ENCODE data around the gene BBS9. TPM values are rescaled to one million over a fixed set of nuclear protein-coding genes. Genes with fewer than 3 reads are reported as not detected.
"Not testable (repeated sequence)": the region's sequence is repeated elsewhere in the genome, so short reads cannot be mapped to it uniquely, and the experiment has no call there.

Gene BBS9
- polyA plus RNA-seq (ENCODE audit: insufficient read length), result 15.2 TPM

DNA sequence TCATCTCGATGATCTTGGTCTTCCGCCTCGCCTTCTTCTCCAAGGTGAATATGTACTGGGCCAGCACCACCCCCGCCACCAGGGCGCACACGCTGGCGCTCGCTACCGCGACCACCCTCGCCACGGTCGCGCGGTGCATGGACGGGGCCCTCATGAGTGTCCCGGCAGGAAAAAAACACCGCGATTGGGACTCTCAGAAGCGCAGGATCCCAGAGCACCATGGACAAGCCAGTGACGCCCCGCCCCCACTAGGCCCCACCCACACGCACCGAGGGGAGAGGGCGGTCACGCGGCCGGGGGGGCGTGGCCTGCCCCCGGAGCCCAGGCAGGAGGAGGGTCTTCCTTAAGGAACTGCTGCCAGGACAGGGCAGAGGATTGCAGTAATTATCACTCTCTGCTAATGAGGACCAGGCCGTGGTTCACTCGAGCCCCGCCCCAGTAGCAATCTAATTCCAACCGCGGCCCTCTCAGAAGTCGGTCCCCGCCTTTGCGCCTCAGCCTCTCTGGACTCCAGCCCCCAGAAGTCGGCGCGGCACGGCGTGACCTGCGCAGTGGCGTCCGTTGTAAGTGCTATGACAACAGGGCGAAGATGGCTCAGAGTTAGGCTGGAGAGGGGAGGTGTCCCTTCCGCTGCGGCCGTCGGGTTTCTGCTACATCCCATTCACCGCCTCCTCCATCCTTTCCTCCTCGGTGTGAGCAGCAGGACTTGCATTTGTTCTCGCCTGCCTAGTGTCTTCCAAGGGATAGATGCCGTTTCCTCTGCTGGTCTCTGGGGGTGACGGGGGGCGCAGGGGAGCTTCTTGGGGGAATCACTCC is at the start of gene BBS9:
Gene BBS9 (plus strand): TSS at position 575 of the 816 bp plus-strand sequence. CDS start 16,689 bp downstream, outside the sequence.
- DNase-seq, result peak; percentile 95

DNA sequence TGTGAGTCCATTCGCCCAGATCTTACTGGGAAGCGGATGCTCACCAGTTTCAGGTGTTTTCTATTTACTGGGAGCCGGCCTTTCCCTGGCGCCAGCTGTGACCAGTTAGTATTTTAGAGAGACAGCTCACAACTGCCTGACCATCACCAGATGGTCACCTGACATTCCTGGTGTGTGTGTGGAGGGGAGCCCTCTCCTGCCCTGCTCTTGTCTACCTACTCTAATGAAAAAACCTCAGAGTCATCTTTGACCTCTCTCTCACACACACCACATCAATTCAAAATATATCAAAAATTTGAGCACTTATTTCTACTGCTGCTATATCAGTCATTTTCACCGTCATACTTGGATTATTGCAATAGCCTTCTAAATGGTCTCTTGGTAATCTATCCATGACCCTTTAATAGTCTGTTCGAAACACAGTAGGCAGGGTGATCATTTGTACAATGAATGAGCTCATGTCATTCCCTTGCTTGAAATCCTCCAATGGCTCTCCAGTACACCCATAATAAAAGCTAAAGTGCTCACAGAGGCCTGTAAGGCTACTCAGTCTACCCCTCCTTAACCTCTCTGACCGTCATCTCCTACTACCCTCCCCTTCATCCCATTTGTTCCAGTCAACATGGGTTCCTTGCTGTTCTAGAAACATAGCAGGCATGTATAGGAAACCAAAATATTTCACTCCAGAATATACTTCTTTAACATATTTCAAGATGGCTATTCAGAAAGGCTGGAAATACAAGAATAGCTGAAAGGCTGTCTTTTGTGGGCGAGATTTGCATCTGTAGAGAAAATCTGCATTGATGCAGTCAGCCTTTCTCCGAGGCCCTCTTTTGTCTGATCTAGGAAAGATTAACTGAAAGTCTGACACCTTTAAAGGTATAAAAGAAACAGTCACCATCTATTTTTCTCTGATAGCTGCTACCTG is 49.3 kb upstream of the BBS9 start:
- no peak for DNase-seq

DNA sequence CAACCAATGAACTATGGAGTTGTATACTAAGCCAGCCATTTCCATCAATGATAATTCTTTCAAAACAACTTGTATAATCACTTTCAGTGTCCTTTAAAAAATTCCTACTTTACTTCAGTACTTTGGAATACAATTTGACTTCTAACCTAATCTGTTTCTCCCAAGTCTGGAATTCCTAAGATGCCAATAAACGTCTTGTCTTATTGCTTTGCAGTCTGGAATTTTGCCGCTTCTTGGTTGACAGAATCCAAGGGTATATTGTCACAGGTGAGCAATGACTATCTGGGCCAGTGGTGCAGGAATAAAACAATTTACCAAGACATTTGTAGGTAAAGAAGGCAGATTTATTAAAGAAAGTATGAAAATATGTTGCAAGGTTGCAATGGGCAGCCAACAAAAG is 42.0 kb upstream of the BBS9 start:
- no peak for DNase-seq

DNA sequence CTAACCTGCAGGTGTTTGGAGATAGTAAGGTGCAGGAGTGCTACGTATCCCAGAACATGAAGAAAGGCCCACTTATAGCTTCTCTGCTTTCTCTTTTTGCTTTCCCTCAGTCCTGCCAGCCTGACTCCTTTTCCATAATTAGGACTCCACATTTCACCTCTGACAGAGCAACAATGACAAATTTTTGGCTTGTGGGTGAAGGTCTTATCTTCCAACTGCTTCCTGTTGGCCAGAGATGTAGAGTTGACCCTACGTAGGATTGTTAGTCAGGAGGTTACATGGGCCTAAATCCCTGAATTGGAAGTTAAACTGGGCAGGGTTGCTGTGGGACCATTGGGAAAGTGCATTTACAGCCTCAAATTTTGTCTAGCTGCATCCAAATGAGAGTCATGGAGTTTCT is 41.5 kb upstream of the BBS9 start:
- no peak for DNase-seq

DNA sequence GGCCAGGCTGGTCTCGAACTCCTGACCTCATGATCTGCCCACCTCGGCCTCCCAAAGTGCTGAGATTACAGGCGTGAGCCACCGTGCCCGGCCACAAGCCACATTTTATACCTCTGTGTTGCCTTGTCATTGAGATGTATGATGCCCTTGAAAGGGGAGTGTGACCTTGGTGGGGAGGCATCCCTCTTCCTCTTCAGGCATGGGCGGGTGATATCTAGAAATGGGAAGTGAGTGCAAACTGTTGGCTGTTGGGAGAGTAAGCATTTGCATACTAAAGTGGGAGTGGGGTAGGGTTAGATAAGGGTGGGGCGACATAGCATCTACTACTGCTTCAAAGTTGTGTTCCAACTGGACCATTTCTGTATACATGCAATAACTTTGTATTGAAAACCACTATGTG is 40.2 kb upstream of the BBS9 start:
- no peak for DNase-seq

DNA sequence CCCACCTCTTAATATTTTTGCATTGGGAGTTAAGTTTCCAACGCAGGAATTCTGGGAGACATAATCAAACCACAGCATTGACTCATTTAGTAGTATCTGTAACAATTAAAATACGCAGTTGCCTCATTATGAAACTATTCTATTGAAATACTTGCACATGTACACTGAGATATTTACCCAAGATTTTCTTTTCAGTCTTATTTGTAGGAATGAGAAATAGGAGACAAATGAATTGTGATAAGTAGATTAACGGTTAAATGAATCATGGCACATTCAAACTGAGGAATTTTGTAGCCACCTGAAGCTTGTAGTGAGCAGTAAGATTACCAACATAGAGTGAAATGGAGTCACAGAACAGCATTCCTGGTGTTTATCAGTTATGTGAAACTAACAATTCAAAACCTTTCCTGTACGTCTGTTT is 38.2 kb upstream of the BBS9 start:
- no peak for DNase-seq

DNA sequence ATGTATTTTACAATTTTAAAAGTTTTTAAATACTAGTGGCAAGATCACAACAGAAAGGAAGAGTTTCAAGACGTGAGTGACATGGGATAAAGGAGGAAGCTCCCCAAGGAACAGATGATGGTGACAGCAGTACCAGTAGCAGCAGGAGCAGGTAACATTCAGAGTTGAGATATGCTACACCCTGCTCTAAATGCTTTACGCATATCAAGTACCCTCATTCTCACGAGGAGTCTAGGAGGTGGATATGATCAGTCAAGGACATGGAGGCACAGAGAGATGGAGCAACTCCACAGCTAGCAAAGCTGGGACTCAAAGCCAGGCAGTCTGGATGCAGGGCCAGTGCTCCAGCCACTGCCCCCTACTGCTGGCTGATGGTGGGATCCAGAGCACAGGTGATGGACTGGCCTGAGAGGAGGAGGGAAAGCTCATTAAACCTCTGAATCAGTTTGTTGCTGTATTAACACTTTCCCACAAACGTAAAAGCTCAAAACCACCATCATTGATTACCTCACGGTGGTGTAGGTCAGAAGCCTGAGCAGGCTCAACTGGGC is 37.6 kb upstream of the BBS9 start:
- DNase-seq, result no peak

DNA sequence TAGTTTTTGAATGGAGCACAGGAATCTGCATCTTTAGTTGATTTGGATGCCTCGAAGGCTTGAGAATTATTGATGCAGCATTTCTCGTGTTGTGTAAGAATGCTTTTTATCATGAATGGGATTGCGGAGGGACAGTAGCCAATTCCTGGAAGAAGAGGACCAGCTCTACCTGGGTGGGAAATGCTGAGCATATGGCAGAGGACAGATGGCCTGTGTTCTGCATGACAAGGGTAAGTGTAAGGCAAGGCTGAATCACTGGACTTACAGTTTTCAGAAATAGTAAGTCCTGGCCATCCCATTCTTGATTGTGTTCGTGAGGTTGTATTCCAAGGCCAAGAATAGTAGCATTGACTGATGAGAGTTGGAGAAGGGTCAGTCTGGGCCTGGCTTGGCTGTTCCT is 36.1 kb upstream of the BBS9 start:
- DNase-seq, result no peak

DNA sequence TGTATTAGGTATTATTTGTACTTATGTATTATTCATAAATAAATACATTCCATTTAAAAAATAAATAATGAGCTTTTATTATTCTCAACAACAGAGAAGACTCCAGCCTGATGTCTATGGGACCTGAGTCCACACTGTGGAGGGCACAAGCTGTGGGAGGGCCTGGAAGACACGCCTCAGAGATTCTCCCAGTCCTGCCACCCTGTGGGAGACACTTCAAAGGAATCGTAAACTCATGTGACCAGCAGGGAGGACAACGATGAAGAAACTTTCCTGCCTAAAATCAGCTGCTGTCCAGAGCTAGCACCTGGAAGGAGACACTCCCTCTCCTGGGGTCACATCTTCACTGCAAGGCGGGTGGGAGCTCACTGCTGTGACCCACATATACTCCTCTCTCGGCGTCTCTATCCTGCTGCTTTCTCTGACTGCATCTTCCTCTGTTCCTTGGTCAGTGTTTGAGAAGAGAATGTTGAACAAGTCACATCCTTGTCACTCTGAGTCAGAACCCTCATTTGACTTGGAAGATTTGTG is 34.6 kb upstream of the BBS9 start:
- DNase-seq, result not testable (repeated sequence)

DNA sequence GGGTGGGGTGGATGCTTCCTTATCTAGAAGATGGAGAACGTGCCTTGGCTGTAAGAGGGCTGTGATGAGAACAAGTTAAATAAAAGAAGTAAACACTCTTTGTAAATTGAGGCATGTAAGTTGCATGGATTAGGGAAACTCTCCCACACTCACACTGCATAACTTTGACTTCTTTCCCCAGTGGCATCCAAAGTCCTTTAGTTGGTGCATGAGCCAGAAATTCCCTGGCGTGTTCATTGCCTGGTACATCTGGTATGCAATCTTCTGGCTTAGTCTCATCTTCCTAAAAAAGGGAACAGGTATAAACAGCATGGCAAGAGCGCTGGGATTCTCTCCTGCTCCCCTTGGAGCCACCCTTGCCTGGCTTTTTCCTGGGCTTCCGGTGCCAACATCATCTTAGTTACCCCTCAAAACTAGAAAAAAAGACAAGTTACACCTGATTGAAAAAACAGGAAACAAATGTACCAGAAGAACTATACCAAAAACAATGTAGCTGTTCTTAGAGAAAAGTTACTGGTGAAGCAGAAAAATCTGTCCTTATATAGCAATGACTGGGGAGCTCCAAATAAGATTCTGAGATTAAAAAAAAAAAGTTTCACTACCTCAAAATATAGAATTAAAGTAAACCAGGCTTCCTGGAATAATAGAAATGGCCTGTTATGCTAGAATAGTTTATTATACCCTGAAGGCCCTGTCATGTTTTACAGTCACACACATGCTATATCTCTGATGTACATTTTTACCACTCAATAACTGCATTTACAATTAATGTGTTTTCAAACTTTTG is 30.0 kb upstream of the BBS9 start:
- DNase-seq, result no peak

DNA sequence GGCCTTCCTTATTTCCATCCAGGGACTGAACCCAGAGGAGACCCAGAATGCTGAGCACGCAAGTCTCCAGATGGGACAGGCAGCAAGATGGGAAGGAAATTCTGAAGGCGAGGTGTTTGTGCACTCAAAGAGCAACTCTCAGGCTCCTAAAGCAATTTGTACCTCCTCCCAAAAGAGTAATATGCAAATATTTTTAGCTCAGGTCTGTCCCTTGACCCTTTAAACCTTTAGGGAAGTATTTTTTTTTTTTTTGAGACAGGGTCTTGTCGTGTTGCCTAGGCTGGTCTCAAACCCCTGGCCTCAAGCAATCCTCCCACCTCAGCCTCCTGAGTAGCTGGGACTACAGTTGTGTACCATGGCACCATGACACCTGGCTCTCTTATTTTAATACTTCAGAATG is 28.6 kb upstream of the BBS9 start:
- no peak for DNase-seq

DNA sequence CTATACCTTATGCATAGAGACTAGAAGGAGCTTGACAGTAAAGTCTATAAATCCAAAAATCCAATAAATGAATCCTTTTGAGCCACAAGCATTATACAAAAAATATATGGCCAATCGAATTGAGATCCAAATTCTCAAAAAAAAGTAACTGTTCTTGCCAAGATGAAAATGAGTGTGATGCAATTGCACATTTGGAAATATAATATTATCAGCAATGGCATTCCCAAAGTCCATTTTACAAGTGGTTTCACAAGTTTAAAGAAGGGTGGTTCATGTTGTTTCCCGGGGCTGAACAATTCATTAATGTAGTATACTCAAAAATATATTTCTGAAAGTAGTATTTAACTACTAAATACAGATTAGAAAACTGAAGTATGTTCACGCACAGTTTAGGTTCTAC is 27.5 kb upstream of the BBS9 start:
- no peak for DNase-seq

DNA sequence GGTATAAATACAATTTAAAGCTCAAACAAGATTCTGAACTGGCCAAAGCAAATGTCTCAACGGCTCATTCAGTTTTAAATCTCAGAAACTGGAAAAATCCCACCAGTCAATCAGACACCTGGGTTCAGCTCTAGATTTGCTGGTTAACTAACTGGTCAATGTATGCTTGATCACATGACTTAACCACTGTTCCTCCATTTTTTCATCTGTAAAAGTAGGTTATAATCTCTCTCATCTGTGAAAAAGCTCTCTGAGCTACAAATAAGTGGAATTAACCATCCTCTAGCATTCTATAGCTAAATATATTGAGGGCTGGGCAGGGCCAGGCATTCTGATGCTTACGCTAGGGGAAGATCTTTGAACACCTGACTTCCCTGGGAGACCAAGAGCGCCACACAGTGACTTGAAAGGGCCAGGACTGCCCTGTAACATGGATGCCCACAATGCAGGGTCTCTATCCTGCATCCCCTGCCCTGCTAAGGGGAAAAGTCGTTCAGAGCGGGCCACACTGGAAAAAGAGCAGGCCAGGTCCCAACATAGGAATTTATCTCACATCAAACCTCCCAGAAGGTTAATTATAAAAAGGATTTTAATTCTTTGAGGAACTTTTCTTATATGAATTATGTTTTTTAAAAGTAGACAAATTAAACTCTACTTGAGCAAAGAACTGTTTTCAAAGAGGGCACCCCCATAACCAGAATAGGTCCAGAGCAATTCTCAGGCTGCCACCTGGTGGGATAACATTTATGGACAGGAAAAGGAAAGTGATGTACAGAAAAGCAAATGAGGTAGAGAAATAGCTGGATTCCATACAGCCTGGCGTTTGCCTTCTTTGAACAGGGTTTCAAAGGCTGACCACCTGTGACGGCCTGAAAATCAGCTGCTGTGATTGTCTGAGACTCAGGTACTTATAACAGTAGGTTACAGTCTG is 22.0 kb upstream of the BBS9 start:
- DNase-seq, result peak; percentile 45

DNA sequence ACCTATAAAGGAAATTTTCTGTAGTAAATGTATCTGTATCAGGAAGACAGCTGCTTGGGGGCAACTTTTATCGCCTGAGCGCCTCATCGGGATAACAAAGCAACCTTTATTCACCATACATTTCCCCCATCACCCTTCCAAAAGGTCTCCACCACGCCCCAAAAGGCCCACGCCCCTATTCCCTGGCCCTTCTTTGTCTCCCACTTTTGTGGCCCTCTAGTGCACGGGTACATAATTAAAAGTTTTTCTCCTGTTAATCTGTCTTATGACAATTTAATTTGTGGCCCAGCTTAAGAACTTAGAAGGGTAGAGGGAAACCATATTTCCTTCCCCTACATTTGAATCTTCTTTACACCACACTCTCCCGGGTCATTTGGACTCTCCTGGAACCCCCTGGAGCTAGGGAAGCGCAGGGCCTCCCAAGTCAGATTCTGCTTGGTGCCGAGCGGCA is 20.8 kb upstream of the BBS9 start:
- DNase-seq, result peak; percentile 2

DNA sequence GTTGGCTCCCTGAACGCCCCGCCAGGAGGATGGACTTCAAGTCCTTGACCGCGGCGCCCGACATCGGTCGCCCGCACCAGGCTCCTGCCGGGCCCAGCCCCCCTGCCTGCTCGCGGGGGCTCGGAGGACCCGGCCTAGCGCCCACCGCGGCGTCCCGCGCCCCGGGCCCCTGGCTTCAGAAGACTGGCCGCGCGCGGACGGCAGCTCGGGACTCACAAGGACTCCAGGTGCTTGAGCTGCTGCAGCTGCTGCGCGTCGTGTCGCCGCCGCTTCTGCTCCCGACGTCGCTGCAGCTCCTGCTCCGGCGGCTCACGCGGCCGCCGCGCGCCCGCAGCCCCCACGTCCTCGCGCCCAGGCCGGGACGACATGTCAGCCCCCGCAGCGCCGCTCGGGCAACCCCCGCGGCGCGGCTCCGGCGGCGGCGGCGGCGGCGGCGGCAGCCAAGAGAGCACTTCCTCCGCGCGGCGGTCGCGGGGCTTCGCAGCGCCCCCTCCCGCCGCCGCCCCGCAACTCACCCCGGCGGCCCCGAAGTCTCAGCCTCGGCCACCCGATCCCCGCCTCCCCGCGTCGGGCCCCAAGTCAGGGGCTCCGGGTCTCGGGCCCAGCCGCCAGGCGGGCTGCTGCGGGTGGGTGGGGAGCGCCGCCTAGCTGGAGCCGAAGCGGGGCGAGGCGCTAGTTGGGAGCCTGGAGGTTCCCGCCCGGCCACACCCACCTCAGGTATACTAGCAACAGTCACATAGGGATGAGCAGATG is 20.2 kb upstream of the BBS9 start, which contains the start of gene RP9:
Gene RP9 (minus strand): TSS at position 400 of the 753 bp plus-strand sequence. CDS start 32 bp downstream, at position 368.
- peak; percentile 76 for DNase-seq

DNA sequence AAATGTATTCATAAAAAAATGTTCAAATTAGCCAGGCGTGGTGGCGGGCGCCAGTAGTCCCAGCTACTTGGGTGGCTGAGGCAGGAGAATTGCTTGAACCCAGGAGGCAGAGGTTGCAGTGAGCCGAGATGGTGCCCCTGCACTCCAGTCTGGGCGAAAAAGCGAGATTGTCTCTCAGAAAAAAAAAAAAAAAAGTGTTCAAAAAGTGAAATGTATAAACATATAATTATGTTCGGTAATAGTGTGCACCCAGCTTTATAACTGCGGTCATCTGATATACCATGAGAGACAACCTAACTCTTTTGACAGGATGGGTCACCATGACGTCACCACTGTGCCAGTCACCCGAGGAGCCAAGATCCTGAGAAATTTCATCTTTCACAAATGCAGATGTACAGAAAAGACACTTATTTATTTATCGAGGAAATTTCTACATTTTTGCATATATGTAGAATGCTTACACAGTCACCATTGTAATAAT is 19.6 kb upstream of the BBS9 start:
- DNase-seq, result no peak

DNA sequence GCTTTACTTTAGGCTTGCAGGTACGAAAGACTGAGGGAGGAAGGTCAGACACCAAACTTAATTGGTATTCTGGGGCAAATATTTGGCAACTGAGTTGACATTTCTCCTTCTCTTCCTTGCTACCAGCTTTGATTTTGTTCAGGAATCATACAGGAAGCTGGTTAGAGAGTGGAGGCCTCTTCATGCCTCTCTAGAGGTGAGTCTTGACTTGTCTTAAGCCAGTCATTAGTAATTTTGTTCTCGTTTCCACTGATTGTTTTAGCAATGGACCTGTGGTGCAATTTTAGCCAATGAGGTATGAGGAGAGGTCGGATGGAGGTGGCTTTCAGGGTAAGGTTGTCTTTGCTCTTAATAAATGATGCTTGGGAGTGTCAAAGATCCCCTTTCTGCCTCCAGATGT is 17.8 kb upstream of the BBS9 start:
- DNase-seq, result no peak

DNA sequence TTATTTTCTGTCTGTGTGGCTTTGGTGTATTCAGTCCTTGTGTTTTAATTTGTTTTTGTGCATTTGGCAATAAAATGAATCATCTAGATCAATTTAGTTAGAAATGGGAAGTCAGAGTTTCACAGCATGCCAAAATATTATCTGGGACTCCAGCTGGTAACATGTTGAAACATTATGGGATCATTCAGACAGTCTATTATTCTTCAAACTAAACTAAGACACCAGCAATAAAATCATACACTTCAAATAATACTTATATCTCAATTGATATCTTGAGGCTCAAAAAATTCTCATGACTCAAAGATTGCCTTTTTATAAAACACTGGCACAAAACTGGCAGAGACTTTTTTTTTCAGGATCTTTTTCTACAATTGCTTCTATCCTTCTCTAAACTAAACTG is 14.4 kb upstream of the BBS9 start:
- no peak for DNase-seq

DNA sequence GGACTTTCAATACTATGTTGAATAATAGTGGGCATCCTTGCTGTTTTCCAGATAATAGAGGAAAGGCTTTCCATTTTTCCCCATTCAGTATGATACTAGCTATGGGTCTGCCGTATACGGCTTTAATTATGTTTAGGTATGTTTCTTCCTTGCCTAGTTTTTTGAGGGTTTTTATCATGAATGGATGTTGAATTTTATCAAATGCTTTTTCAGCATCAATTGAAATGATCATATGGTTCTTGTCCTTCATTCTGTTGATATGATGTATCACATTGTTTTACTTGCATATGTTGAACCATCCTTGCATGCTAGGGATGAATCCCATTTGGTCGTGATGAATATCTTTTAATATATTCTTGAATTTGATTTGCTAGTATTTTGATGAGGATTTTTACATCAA is 11.0 kb upstream of the BBS9 start:
- DNase-seq, result no peak

DNA sequence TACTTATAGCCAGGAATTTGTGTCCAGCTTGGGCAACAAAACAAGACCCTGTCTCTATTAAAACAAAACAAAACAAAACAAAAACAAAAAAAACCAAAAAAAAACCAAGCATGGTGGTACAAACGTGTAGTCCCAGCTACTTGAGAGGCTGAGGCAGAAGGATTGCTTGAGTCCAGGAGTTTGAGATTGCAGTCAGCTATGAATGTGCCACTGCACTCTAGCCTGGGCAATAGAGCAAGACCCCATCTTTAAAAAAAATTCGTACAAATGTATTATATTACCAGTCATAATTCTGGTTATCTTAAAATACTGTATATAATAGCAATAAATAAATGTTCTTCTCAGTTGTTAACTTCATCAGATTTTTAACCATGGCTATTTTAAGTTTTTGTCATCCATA is 2.3 kb upstream of the BBS9 start:
- DNase-seq, result no peak
